ENCODE data around the gene TTC23.
"Not testable (repeated sequence)": the region's sequence is repeated elsewhere in the genome, so short reads cannot be mapped to it uniquely, and the experiment has no call there.

Gene TTC23

GRCh38 chr15:99118801-99119546 lies 130.4 kb downstream of the TTC23 start:
- Histone ChIP-seq H3K36me3 (ENCODE audit: control insufficient read depth, insufficient read depth, low read length) (no peaks in the 10 kb centered on the region), H3K9me3 (ENCODE audit: control insufficient read depth, low read length) (no peaks in the 10 kb centered on the region), H3K9ac (ENCODE audit: low read length) (no peak overlapping the region), H3K4me1 (ENCODE audit: control insufficient read depth, insufficient read depth, low read length) (peaks cover 19% of the 10 kb centered on the region), H3K27me3 (ENCODE audit: control insufficient read depth, insufficient read depth, low read length) (no peaks in the 10 kb centered on the region), H3K4me3 (ENCODE audit: low read length) (no peak overlapping the region)

GRCh38 chr15:99118258-99118632 lies 131.1 kb downstream of the TTC23 start:
- Histone ChIP-seq H3K4me1 (ENCODE audit: control insufficient read depth, insufficient read depth, low read length) (peaks cover 12% of the 10 kb centered on the region), H3K36me3 (ENCODE audit: control insufficient read depth, insufficient read depth, low read length) (no peaks in the 10 kb centered on the region), H3K27me3 (ENCODE audit: control insufficient read depth, insufficient read depth, low read length) (no peaks in the 10 kb centered on the region), H3K9me3 (ENCODE audit: control insufficient read depth, low read length) (no peaks in the 10 kb centered on the region), H3K4me3 (ENCODE audit: low read length) (no peak overlapping the region), H3K9ac (ENCODE audit: low read length) (no peak overlapping the region)

GRCh38 chr15:99117563-99118257 lies 131.7 kb downstream of the TTC23 start:
- Histone ChIP-seq H3K4me1 (ENCODE audit: control insufficient read depth, insufficient read depth, low read length) (peaks cover 9% of the 10 kb centered on the region), H3K9ac (ENCODE audit: low read length) (no peak overlapping the region), H3K9me3 (ENCODE audit: control insufficient read depth, low read length) (no peaks in the 10 kb centered on the region), H3K4me3 (ENCODE audit: low read length) (no peak overlapping the region), H3K36me3 (ENCODE audit: control insufficient read depth, insufficient read depth, low read length) (no peaks in the 10 kb centered on the region), H3K27me3 (ENCODE audit: control insufficient read depth, insufficient read depth, low read length) (no peaks in the 10 kb centered on the region)

GRCh38 chr15:99117111-99117510 lies 132.3 kb downstream of the TTC23 start:
- no peaks in the 10 kb centered on the region for H3K36me3 ChIP-seq (ENCODE audit: control insufficient read depth, insufficient read depth, low read length)
- H3K4me1 ChIP-seq (ENCODE audit: control insufficient read depth, insufficient read depth, low read length) = peaks cover 9% of the 10 kb centered on the region
- no peaks in the 10 kb centered on the region for H3K9me3 ChIP-seq (ENCODE audit: control insufficient read depth, low read length)
- H3K4me3 ChIP-seq (ENCODE audit: low read length) = no peak overlapping the region
- H3K27me3 ChIP-seq (ENCODE audit: control insufficient read depth, insufficient read depth, low read length) = no peaks in the 10 kb centered on the region
- no peak overlapping the region for H3K9ac ChIP-seq (ENCODE audit: low read length)

GRCh38 chr15:99115300-99116215 lies 133.8 kb downstream of the TTC23 start:
- no peak overlapping the region for H3K4me3 ChIP-seq (ENCODE audit: low read length)
- H3K9ac ChIP-seq (ENCODE audit: low read length) = no peak overlapping the region
- H3K36me3 ChIP-seq (ENCODE audit: control insufficient read depth, insufficient read depth, low read length) = no peaks in the 10 kb centered on the region
- H3K9me3 ChIP-seq (ENCODE audit: control insufficient read depth, low read length) = no peaks in the 10 kb centered on the region
- H3K4me1 ChIP-seq (ENCODE audit: control insufficient read depth, insufficient read depth, low read length) = peaks cover 9% of the 10 kb centered on the region
- H3K27me3 ChIP-seq (ENCODE audit: control insufficient read depth, insufficient read depth, low read length) = no peaks in the 10 kb centered on the region

- Histone ChIP-seq H3K4me3 (ENCODE audit: low read length) (no peak overlapping the region), H3K36me3 (ENCODE audit: control insufficient read depth, insufficient read depth, low read length) (no peaks in the 10 kb centered on the region), H3K9me3 (ENCODE audit: control insufficient read depth, low read length) (no peaks in the 10 kb centered on the region), H3K27me3 (ENCODE audit: control insufficient read depth, insufficient read depth, low read length) (no peaks in the 10 kb centered on the region), H3K9ac (ENCODE audit: low read length) (no peak overlapping the region), H3K4me1 (ENCODE audit: control insufficient read depth, insufficient read depth, low read length) (peaks cover 9% of the 10 kb centered on the region)
These were observed 134.7 kb downstream of the TTC23 start for GRCh38 chr15:99114511-99115299.

- Histone ChIP-seq H3K9ac (ENCODE audit: low read length) (no peak overlapping the region), H3K4me3 (ENCODE audit: low read length) (no peak overlapping the region), H3K4me1 (ENCODE audit: control insufficient read depth, insufficient read depth, low read length) (peaks cover 9% of the 10 kb centered on the region), H3K9me3 (ENCODE audit: control insufficient read depth, low read length) (no peaks in the 10 kb centered on the region), H3K36me3 (ENCODE audit: control insufficient read depth, insufficient read depth, low read length) (no peaks in the 10 kb centered on the region), H3K27me3 (ENCODE audit: control insufficient read depth, insufficient read depth, low read length) (no peaks in the 10 kb centered on the region)
These were observed 135.7 kb downstream of the TTC23 start for GRCh38 chr15:99113547-99114271.

- H3K27me3 ChIP-seq (ENCODE audit: control insufficient read depth, insufficient read depth, low read length); H3K4me3 ChIP-seq (ENCODE audit: low read length); H3K9ac ChIP-seq (ENCODE audit: low read length); H3K4me1 ChIP-seq (ENCODE audit: control insufficient read depth, insufficient read depth, low read length); H3K9me3 ChIP-seq (ENCODE audit: control insufficient read depth, low read length); H3K36me3 ChIP-seq (ENCODE audit: control insufficient read depth, insufficient read depth, low read length): not testable (repeated sequence)
These were observed 137.7 kb downstream of the TTC23 start for GRCh38 chr15:99111641-99112040.

GRCh38 chr15:99110581-99111320 lies 138.6 kb downstream of the TTC23 start:
- Histone ChIP-seq H3K36me3 (ENCODE audit: control insufficient read depth, insufficient read depth, low read length) (no peaks in the 10 kb centered on the region), H3K4me3 (ENCODE audit: low read length) (no peak overlapping the region), H3K9me3 (ENCODE audit: control insufficient read depth, low read length) (no peaks in the 10 kb centered on the region), H3K27me3 (ENCODE audit: control insufficient read depth, insufficient read depth, low read length) (peaks cover 8% of the 10 kb centered on the region), H3K9ac (ENCODE audit: low read length) (no peak overlapping the region), H3K4me1 (ENCODE audit: control insufficient read depth, insufficient read depth, low read length) (peaks cover 15% of the 10 kb centered on the region)

- no peaks in the 10 kb centered on the region for H3K9me3 ChIP-seq (ENCODE audit: control insufficient read depth, low read length)
- H3K4me1 ChIP-seq (ENCODE audit: control insufficient read depth, insufficient read depth, low read length) = peaks cover 15% of the 10 kb centered on the region
- no peak overlapping the region for H3K4me3 ChIP-seq (ENCODE audit: low read length)
- H3K27me3 ChIP-seq (ENCODE audit: control insufficient read depth, insufficient read depth, low read length) = peaks cover 9% of the 10 kb centered on the region
- no peak overlapping the region for H3K9ac ChIP-seq (ENCODE audit: low read length)
- H3K36me3 ChIP-seq (ENCODE audit: control insufficient read depth, insufficient read depth, low read length) = no peaks in the 10 kb centered on the region
These were observed 139.3 kb downstream of the TTC23 start for GRCh38 chr15:99110093-99110492.
